HepG2 (cell line): ENCODE results near the gene TMEM271. TPM values are rescaled to one million over a fixed set of nuclear protein-coding genes. Genes with fewer than 3 reads are reported as not detected.

Source experiments
- ATAC-seq: fragments of 200-7000 bp; cut with Tn5 transposase; 3 replicates; pipeline ENCODE4 v1.9.1; 2020; ENCODE audit warnings: mild to moderate bottlenecking, moderate library complexity
- BruUV-seq: library from RNA; stranded (reverse); fragments of 400-500 nt; replicated peaks from 2 replicates; lab custom pipeline; 2021; lab: Mats Ljungman, UMichigan
- CTCF ChIA-PET: fragments of 300-600 bp; formaldehyde crosslinking; extraction: SDS; loops from one replicate; lab custom pipeline; 2021; ENCODE audit warnings: low total read pairs, inconsistent platforms, low intra/inter-chr PET ratio; lab: Yijun Ruan, JAX
- POLR2A ChIA-PET: fragments of 350-600 bp; sonication (Branson Sonifier 250); formaldehyde crosslinking; loops from one replicate; lab custom pipeline; 2020; ENCODE audit warnings: antibody characterized with exemption, inconsistent platforms; lab: Yijun Ruan, JAX
- DNase-seq: peaks from one replicate; pipeline ENCODE4 v3.0.0-alpha.2; 2015; ENCODE audit warnings: low spot score
- FAIRE-seq: peaks from 3 replicates; lab custom pipeline; 2011; peaks lifted over from hg19 to GRCh38; lab: Jason Lieb, UNC
- H2AFZ ChIP-seq: one replicate; pipeline ENCODE4 v1.6.1; 2011; ENCODE audit warnings: low read length, inconsistent platforms
- H3K27ac ChIP-seq: fragments of 300-600 bp; 3 replicates; pipeline ENCODE4 v1.8.0; 2011; ENCODE audit warnings: mixed run types, mild to moderate bottlenecking, mixed read lengths, low read length, inconsistent platforms; ENCODE audit not compliant: insufficient read depth; ENCODE audit errors: extremely low read length
- H3K27me3 ChIP-seq, 2 experiments: fragments of 200-600 bp in 1 of 2; 2 replicates in 1 of 2; 3 replicates in 1 of 2; pipeline versions ENCODE4 v1.6.0 to v1.8.0; 2011; ENCODE audit warnings: low read length in 2 of 2, mild to moderate bottlenecking in 2 of 2, moderate library complexity in 2 of 2, inconsistent platforms in 1 of 2; ENCODE audit not compliant: insufficient read depth in 2 of 2, control insufficient read depth in 1 of 2
- H3K36me3 ChIP-seq, 2 experiments: fragments of 200-600 bp in 1 of 2; replicated peaks in 1 of 2; 2 replicates in 1 of 2; 3 replicates in 1 of 2; pipeline versions ENCODE4 v1.5.1 to v1.8.0; 2011; ENCODE audit warnings: low read length in 2 of 2, inconsistent platforms in 1 of 2; ENCODE audit not compliant: insufficient read depth in 2 of 2, control insufficient read depth in 1 of 2
- H3K4me1 ChIP-seq: 2 replicates; pipeline ENCODE4 v1.5.1; 2012; ENCODE audit warnings: low read length, inconsistent platforms; ENCODE audit not compliant: insufficient read depth
- H3K4me2 ChIP-seq: 2 replicates; pipeline ENCODE4 v1.6.0; 2011; ENCODE audit warnings: low read depth, low read length, inconsistent platforms
- H3K4me3 ChIP-seq, 3 experiments: fragments of 200-600 bp in 1 of 3; sonication (generic), shearing (Covaris generic) in 1 of 3; replicated peaks in 1 of 3; 2 replicates each; pipeline ENCODE4 v1.5.1; 2011 to 2016; ENCODE audit warnings: low read length in 3 of 3, inconsistent platforms in 2 of 3, low read depth in 2 of 3, mild to moderate bottlenecking in 2 of 3, control low read depth in 1 of 3, mixed read lengths in 1 of 3; ENCODE audit not compliant: insufficient read depth in 1 of 3
- H3K79me2 ChIP-seq: one replicate; pipeline ENCODE4 v1.6.1; 2011; ENCODE audit warnings: low read length, inconsistent platforms; ENCODE audit not compliant: insufficient read depth
- H3K9ac ChIP-seq: 2 replicates; pipeline ENCODE4 v1.6.0; 2011; ENCODE audit warnings: mild to moderate bottlenecking, low read depth, low read length, inconsistent platforms; ENCODE audit not compliant: insufficient read depth
- H3K9me3 ChIP-seq: 2 replicates; pipeline ENCODE4 v1.5.1; 2012; ENCODE audit warnings: mild to moderate bottlenecking, low read length
- H4K20me1 ChIP-seq: 2 replicates; pipeline ENCODE4 v1.6.0; 2011; ENCODE audit warnings: inconsistent platforms, mild to moderate bottlenecking, low read length, moderate library complexity; ENCODE audit not compliant: insufficient read depth
- MTA3 ChIP-seq: sonication (generic); formaldehyde crosslinking; IDR thresholded peaks from 2 replicates; pipeline ENCODE4 v1.4.0; 2020; ENCODE audit warnings: missing genetic modification reagents
- RBM22 ChIP-seq: fragments of 200-400 bp; formaldehyde crosslinking; optimal IDR thresholded peaks from 2 replicates; pipeline ENCODE3; 2017; ENCODE audit warnings: mild to moderate bottlenecking, low read length, moderate library complexity
- ZGPAT ChIP-seq: IDR thresholded peaks from 2 replicates; pipeline ENCODE4 v1.6.1; 2016; ENCODE audit warnings: mild to moderate bottlenecking
- ZNF382 ChIP-seq: sonication (generic); formaldehyde crosslinking; IDR thresholded peaks from 2 replicates; pipeline ENCODE4 v1.5.0; 2020; ENCODE audit warnings: missing genetic modification reagents, mild to moderate bottlenecking, borderline replicate concordance
- ZNF614 ChIP-seq: IDR thresholded peaks from 2 replicates; pipeline ENCODE4 v1.6.1; 2018; ENCODE audit warnings: missing biosample characterization, missing genetic modification reagents, inconsistent platforms, borderline replicate concordance
- ZNF75D ChIP-seq: sonication (generic); formaldehyde crosslinking; IDR thresholded peaks from 2 replicates; pipeline ENCODE4 v1.8.1; 2023; ENCODE audit warnings: missing genetic modification reagents, mild to moderate bottlenecking, borderline replicate concordance
- WGBS: methylation state at CpG from one replicate; pipeline ENCODE4 v1.1.6; 2017; ENCODE audit warnings: low lambda C conversion rate; 5-methylcytosine and 5-hydroxymethylcytosine counted together
- in situ Hi-C: cut with HindIII; loops from 2 replicates; pipeline ENCODE4 v1.10.0; 2017; ENCODE audit warnings: low pct_unique_long_range_greater_than_20kb; ENCODE audit not compliant: extremely low pct_ligation_motif_present
- intact Hi-C: fragments of 100-400 bp; cut with micrococcal nuclease; formaldehyde crosslinking; loops from one replicate; pipeline ENCODE4 v1.10.0; 2022; ENCODE audit not compliant: unreplicated experiment
- polyA plus RNA-seq, 8 experiments: library from polyadenylated mRNA; depleted of rRNA in 3 of 8; stranded (reverse) in 7 of 8; unstranded in 1 of 8; fragments of >200 nt; fragmentation: Illumina TruSeq in 4 of 8; extraction: Trizol in 4 of 8; gene quantifications; 2 replicates each; pipeline versions ENCODE4 v1.2.1 to v1.2.3, GENCODE V29; 2011 to 2016; ENCODE audit warnings: low read depth in 4 of 8, missing spikeins in 1 of 8, mixed read lengths in 1 of 8; ENCODE audit not compliant: insufficient read depth in 1 of 8
- total RNA-seq, 5 experiments: library from RNA; depleted of rRNA; stranded (reverse); fragments of >200 nt; fragmentation: Illumina TruSeq; extraction: Trizol; gene quantifications; 2 replicates each; pipeline ENCODE4 v1.2.3, GENCODE V29; 2016; ENCODE audit warnings: low read depth in 1 of 5

The TMEM271 gene
- total and polyA plus RNA-seq, 2 of the 13 experiments (the other 11 are each of a cell fraction or from before 2014, with no cell fraction given), result not detected

- ChIA-PET POLR2A (no interaction called here), CTCF (no interaction called here)
- BruUV-seq, result no TSS peak
- H3K27ac ChIP-seq, result no peak overlapping the region
- H4K20me1 ChIP-seq, result no peaks in the 10 kb centered on the region
- no peaks in the 10 kb centered on the region for H3K79me2 ChIP-seq
- intact Hi-C loops (no loop called here), in situ Hi-C loops (no loop called here)
- ATAC-seq (no peak), DNase-seq (no peak), FAIRE-seq (no peak)
- peaks cover 6 to 46% of the 10 kb centered on the region in 2 experiments; a peak in 4 of 5 replicates for H3K27me3 ChIP-seq
- no peak overlapping the region for H3K4me2 ChIP-seq
- no peaks in the 10 kb centered on the region for H3K36me3 ChIP-seq
- TF ChIP-seq ZNF614 (no peak), ZNF75D (CRISPR knock-in tag) (no peak), ZNF382 (CRISPR knock-in tag) (no peak), RBM22 (no peak), ZGPAT (CRISPR knock-in tag) (no peak), MTA3 (CRISPR knock-in tag) (no peak)
- H3K9ac ChIP-seq, result no peak overlapping the region
- H3K9me3 ChIP-seq, result peaks cover 12% of the 10 kb centered on the region
- no peaks in the 10 kb centered on the region for H3K4me1 ChIP-seq
- no peak overlapping the region for H2AFZ ChIP-seq
- H3K4me3 ChIP-seq, result no peak overlapping the region
- WGBS, result 0% methylated on average over 2 of the region's 2 CpGs
Measured at GRCh38 chr4:568351-568652, 7.8 kb downstream of the TMEM271 start.
